B cell (primary cell): ENCODE results near the gene NDUFS6. TPM values are rescaled to one million over a fixed set of nuclear protein-coding genes. Genes with fewer than 3 reads are reported as not detected.

Source experiments
- ATAC-seq: fragments of 200-7000 bp; cut with Tn5 transposase; one replicate; pipeline ENCODE4 v1.10.0; 2021; ENCODE audit warnings: low read depth, mild to moderate bottlenecking, moderate number of reproducible peaks, moderate library complexity
- CTCF ChIA-PET: fragments of 350-600 bp; sonication (Branson Sonifier 250); formaldehyde crosslinking; loops from one replicate; lab custom pipeline; 2021; ENCODE audit warnings: antibody characterized with exemption, inconsistent platforms; lab: Charles Lee
- POLR2A ChIA-PET: fragments of 350-600 bp; sonication (Branson Sonifier 250); formaldehyde crosslinking; loops from one replicate; lab custom pipeline; 2021; ENCODE audit warnings: antibody characterized with exemption; lab: Charles Lee
- DNase-seq: peaks from one replicate; pipeline ENCODE4 v3.0.0; 2013
- H2AFZ ChIP-seq: 2 replicates; pipeline ENCODE4 v1.6.1; 2012; ENCODE audit warnings: mild to moderate bottlenecking, low read depth, low read length; ENCODE audit not compliant: insufficient read depth, poor library complexity, severe bottlenecking
- H3K27ac ChIP-seq, 2 donors: 1 replicate in 1 of 2; 2 replicates in 1 of 2; pipeline ENCODE4 v1.5.1; 2012 to 2013; ENCODE audit warnings: low read length in 2 of 2, mild to moderate bottlenecking in 2 of 2, moderate library complexity in 1 of 2
- H3K27me3 ChIP-seq, 4 experiments: fragments of 200-600 bp in 1 of 4; sonication (generic) in 1 of 4; replicated peaks in 1 of 4; 1 replicate in 2 of 4; 2 replicates in 2 of 4; pipeline versions ENCODE4 v1.6.1 to v1.7.0; 2013 to 2016; ENCODE audit warnings: low read length in 3 of 4, mild to moderate bottlenecking in 2 of 4, mixed read lengths in 1 of 4, moderate library complexity in 1 of 4; ENCODE audit not compliant: insufficient read depth in 4 of 4, control insufficient read depth in 3 of 4; ENCODE audit errors: control extremely low read depth in 1 of 4
- H3K36me3 ChIP-seq, 2 experiments: replicated peaks in 1 of 2; 1 replicate in 1 of 2; 2 replicates in 1 of 2; pipeline versions ENCODE4 v1.6.1 to v1.7.1; 2013; ENCODE audit warnings: low read length in 1 of 2; ENCODE audit not compliant: insufficient read depth in 2 of 2, control insufficient read depth in 1 of 2; ENCODE audit errors: control extremely low read depth in 1 of 2, extremely low read depth in 1 of 2
- H3K4me1 ChIP-seq, 2 donors: fragments of 200-600 bp in 1 of 2; sonication (generic) in 1 of 2; 1 replicate in 1 of 2; 2 replicates in 1 of 2; pipeline versions ENCODE4 v1.5.1 to v1.6.1; 2013 to 2017; ENCODE audit warnings: low read length in 2 of 2; ENCODE audit not compliant: control insufficient read depth in 2 of 2, insufficient read depth in 2 of 2
- H3K4me2 ChIP-seq: replicated peaks from 2 replicates; pipeline ENCODE3; 2012; ENCODE audit warnings: mild to moderate bottlenecking, low read depth, low read length; ENCODE audit not compliant: poor library complexity, severe bottlenecking
- H3K4me3 ChIP-seq, 5 experiments: fragments of 200-600 bp in 1 of 5; sonication (generic) in 1 of 5; 1 replicate in 3 of 5; 2 replicates in 2 of 5; pipeline versions ENCODE4 v1.5.1 to v1.7.0; 2011 to 2016; ENCODE audit warnings: low read length in 4 of 5, mild to moderate bottlenecking in 4 of 5, low read depth in 2 of 5, control low read depth in 1 of 5, moderate library complexity in 1 of 5; ENCODE audit not compliant: insufficient read depth in 1 of 5; ENCODE audit errors: control extremely low read depth in 1 of 5, extremely low read depth in 1 of 5
- H3K79me2 ChIP-seq: fragments of 200-600 bp; sonication (generic); one replicate; pipeline ENCODE4 v1.6.0; 2016; ENCODE audit warnings: low read length; ENCODE audit not compliant: control insufficient read depth, insufficient read depth
- H3K9ac ChIP-seq: fragments of 200-600 bp; sonication (generic); 2 replicates; pipeline ENCODE4 v1.6.1; 2017; ENCODE audit warnings: mild to moderate bottlenecking, low read length, moderate library complexity
- H3K9me3 ChIP-seq, 3 donors: one replicate each; pipeline versions ENCODE4 v1.6.1 to v1.7.1; 2013; ENCODE audit warnings: low read length in 2 of 3; ENCODE audit not compliant: control insufficient read depth in 2 of 3, insufficient read depth in 1 of 3; ENCODE audit errors: control extremely low read depth in 1 of 3
- H4K20me1 ChIP-seq: 2 replicates; pipeline ENCODE4 v1.6.0; 2012; ENCODE audit warnings: mild to moderate bottlenecking, low read length; ENCODE audit not compliant: insufficient read depth, control insufficient read depth, poor library complexity, severe bottlenecking
- H3K27ac Mint-ChIP-seq: one replicate; pipeline ENCODE4 v1.8.0; 2021; ENCODE audit warnings: mixed read lengths
- H3K27me3 Mint-ChIP-seq: one replicate; pipeline ENCODE4 v1.8.0; 2021; ENCODE audit warnings: mixed read lengths
- H3K4me1 Mint-ChIP-seq: one replicate; pipeline ENCODE4 v1.8.0; 2021; ENCODE audit warnings: mixed read lengths
- H3K4me3 Mint-ChIP-seq: one replicate; pipeline ENCODE4 v1.8.0; 2021; ENCODE audit warnings: mixed read lengths
- H3K9me3 Mint-ChIP-seq: one replicate; pipeline ENCODE4 v1.8.0; 2022; ENCODE audit warnings: mixed read lengths; ENCODE audit not compliant: insufficient read depth
- EZH2 ChIP-seq: IDR thresholded peaks from 2 replicates; pipeline ENCODE4 v1.6.1; 2012; ENCODE audit warnings: borderline replicate concordance, low read depth, mild to moderate bottlenecking, moderate library complexity, low read length; ENCODE audit not compliant: insufficient read depth, poor library complexity, severe bottlenecking
- WGBS: methylation state at CpG from one replicate; pipeline ENCODE4 v1.1.5; 2013; ENCODE audit warnings: missing lambda C conversion rate; ENCODE audit not compliant: insufficient coverage; 5-methylcytosine and 5-hydroxymethylcytosine counted together
- intact Hi-C: fragments of 100-400 bp; cut with micrococcal nuclease; formaldehyde crosslinking; loops from one replicate; pipeline ENCODE4 v1.10.0; 2022
- polyA plus RNA-seq: library from polyadenylated mRNA; depleted of rRNA; stranded (reverse); fragments of >200 nt; gene quantifications from 2 replicates; pipeline ENCODE4 v1.2.3, GENCODE V29; 2012
- total RNA-seq, 2 donors: library from RNA; stranded (reverse); fragments of 120-200 nt in 1 of 2; gene quantifications; 1 replicate in 1 of 2; 2 replicates in 1 of 2; pipeline versions ENCODE4 v1.2.3 to v1.2.4, GENCODE V29; 2013 to 2022
- TF ChIP-seq, protein P1 (sequence below): fragments of 200-600 bp; IDR thresholded peaks from one replicate; pipeline ENCODE4 v1.8.0; 2022; ENCODE audit warnings: antibody characterized with exemption, mild to moderate bottlenecking

NDUFS6 gene
- total and polyA plus RNA-seq, 2 donors (not counting 1 experiment from before 2014, with no cell fraction given): 16.9 to 18.0 TPM

DNA sequence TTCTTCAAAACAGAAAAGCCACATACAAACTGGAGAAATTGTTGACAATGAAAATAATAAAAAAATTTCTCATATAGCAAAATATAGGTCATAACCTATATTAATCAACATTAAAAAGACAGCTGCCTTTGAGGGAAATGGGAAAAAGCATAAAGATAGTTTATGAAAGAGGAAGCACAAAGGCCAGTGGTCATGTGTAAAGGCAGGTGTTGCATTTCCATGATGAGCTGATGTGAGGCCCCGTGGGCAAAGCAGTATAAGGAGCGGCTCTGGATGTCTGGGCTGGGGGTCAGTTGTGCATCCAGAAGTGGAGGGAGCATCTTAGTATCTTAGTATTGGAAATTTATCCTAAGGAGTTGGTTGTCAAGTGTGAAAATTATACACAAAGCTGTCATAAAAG is 18.3 kb downstream of the NDUFS6 start:
- no peak overlapping the region for H3K4me2 ChIP-seq
- no peaks in the 10 kb centered on the region for H3K9me3 ChIP-seq
- H3K4me3 ChIP-seq: no peak overlapping the region
- 72% methylated on average over 2 of the region's 2 CpGs for WGBS
- TF ChIP-seq EZH2: no peak
- H3K27ac ChIP-seq: no peak overlapping the region
- ChIA-PET CTCF (no interaction called here), POLR2A (no interaction called here)
- no peak for DNase-seq
- H3K9ac ChIP-seq: no peak overlapping the region
- Mint-ChIP-seq H3K4me3 (no peak overlapping the region), H3K27ac (no peak overlapping the region), H3K9me3 (no peaks in the 10 kb centered on the region), H3K27me3 (no peaks in the 10 kb centered on the region), H3K4me1 (peaks cover 7% of the 10 kb centered on the region)
- peaks cover 7% of the 10 kb centered on the region for H4K20me1 ChIP-seq
- H3K4me1 ChIP-seq: no peaks in the 10 kb centered on the region
- H3K36me3 ChIP-seq: peaks cover 1 to 50% of the 10 kb centered on the region in 2 experiments
- no peaks in the 10 kb centered on the region for H3K79me2 ChIP-seq
- no peaks in the 10 kb centered on the region for H3K27me3 ChIP-seq
- ATAC-seq: no peak
- no peak overlapping the region for H2AFZ ChIP-seq
- intact Hi-C loops: no loop called here

DNA sequence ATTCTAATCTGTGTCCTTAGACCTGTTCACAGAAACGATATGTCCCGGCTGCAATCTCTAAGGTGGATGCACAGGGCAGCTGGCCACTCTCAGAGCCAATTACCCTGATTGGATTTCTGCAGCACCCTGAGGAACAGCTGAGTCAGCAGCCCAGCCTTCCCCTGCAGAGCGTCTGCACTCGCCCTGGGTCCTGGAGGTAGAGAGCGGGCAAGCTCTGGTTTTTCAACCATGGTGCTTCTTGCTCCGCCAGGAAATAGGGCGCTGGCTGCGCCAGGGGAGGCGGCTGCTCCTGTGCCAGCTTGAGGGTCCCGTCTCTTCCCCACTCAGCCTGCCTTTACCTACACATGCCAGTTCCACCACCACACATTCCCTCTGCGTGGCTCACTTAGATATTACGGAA is 19.2 kb downstream of the NDUFS6 start:
- CTCF ChIA-PET: no interaction called here
- Mint-ChIP-seq H3K27me3 (no peaks in the 10 kb centered on the region), H3K4me3 (no peak overlapping the region)

More for the DNA sequence above, 19.2 kb downstream of the NDUFS6 start:
- TF ChIP-seq, protein P1, sequence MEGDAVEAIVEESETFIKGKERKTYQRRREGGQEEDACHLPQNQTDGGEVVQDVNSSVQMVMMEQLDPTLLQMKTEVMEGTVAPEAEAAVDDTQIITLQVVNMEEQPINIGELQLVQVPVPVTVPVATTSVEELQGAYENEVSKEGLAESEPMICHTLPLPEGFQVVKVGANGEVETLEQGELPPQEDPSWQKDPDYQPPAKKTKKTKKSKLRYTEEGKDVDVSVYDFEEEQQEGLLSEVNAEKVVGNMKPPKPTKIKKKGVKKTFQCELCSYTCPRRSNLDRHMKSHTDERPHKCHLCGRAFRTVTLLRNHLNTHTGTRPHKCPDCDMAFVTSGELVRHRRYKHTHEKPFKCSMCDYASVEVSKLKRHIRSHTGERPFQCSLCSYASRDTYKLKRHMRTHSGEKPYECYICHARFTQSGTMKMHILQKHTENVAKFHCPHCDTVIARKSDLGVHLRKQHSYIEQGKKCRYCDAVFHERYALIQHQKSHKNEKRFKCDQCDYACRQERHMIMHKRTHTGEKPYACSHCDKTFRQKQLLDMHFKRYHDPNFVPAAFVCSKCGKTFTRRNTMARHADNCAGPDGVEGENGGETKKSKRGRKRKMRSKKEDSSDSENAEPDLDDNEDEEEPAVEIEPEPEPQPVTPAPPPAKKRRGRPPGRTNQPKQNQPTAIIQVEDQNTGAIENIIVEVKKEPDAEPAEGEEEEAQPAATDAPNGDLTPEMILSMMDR: no peak
- no peak for TF ChIP-seq EZH2
- no peaks in the 10 kb centered on the region for H3K9me3 ChIP-seq
- no peak overlapping the region for H2AFZ ChIP-seq
- H3K27ac ChIP-seq: no peak overlapping the region
- no peak overlapping the region for H3K4me2 ChIP-seq
- peaks cover 7% of the 10 kb centered on the region for H3K4me1 Mint-ChIP-seq
- 90% methylated on average over 11 of the region's 12 CpGs for WGBS
- no peaks in the 10 kb centered on the region for H3K27me3 ChIP-seq
- H3K27ac Mint-ChIP-seq: no peak overlapping the region
- DNase-seq (no peak), ATAC-seq (no peak)
- H3K4me3 ChIP-seq: no peak overlapping the region
- H3K9ac ChIP-seq: no peak overlapping the region
- no peaks in the 10 kb centered on the region for H3K79me2 ChIP-seq
- intact Hi-C loops: no loop called here
- H3K9me3 Mint-ChIP-seq: no peaks in the 10 kb centered on the region
- peaks cover 1 to 42% of the 10 kb centered on the region in 2 experiments for H3K36me3 ChIP-seq
- POLR2A ChIA-PET: no interaction called here
- no peaks in the 10 kb centered on the region for H3K4me1 ChIP-seq
- H4K20me1 ChIP-seq: peaks cover 2% of the 10 kb centered on the region
